ENCODE data around the gene SIGLEC9.

The SIGLEC9 gene

GRCh38 chr19:51129716-51130115 is 5.0 kb downstream of the SIGLEC9 start:
- peaks cover 81% of the 10 kb centered on the region for H3K4me1 ChIP-seq
- no peak for TF ChIP-seq Cebpa-rat (IDR thresholded peaks at IDR 0.05)
- H3K27me3 ChIP-seq, result no peaks in the 10 kb centered on the region
- H3K4me3 ChIP-seq, result no peak overlapping the region
- peak overlapping the region; percentile 70; the same call in 1 of the 2 replicates for H3K9ac ChIP-seq
- peaks cover 9% of the 10 kb centered on the region for H3K9me3 ChIP-seq
- H3K27ac ChIP-seq, result peak overlapping the region; percentile 85
- no peaks in the 10 kb centered on the region; the same call in 1 of the 2 replicates for H3K36me3 ChIP-seq
- no peaks in the 10 kb centered on the region for H4K20me1 ChIP-seq
- H3K4me2 ChIP-seq, result peak overlapping the region; percentile 96

GRCh38 chr19:51131780-51132680 is 7.3 kb downstream of the SIGLEC9 start:
- Histone ChIP-seq H3K27ac (peak overlapping the region; percentile 47), H3K9me3 (peaks cover 25% of the 10 kb centered on the region), H3K9ac (no peak overlapping the region), H3K4me1 (peaks cover 69% of the 10 kb centered on the region), H3K4me3 (no peak overlapping the region), H4K20me1 (no peaks in the 10 kb centered on the region), H3K4me2 (peak overlapping the region; percentile 58), H3K27me3 (no peaks in the 10 kb centered on the region), H3K36me3 (no peaks in the 10 kb centered on the region; the same call in 1 of the 2 replicates)
- TF ChIP-seq Cebpa-rat (IDR thresholded peaks at IDR 0.05), result no peak

GRCh38 chr19:51135004-51135403 is 10.3 kb downstream of the SIGLEC9 start:
- no peak overlapping the region for H3K4me2 ChIP-seq
- peaks cover 69% of the 10 kb centered on the region for H3K4me1 ChIP-seq
- TF ChIP-seq Cebpa-rat (IDR thresholded peaks at IDR 0.05), result no peak
- no peak overlapping the region for H3K9ac ChIP-seq
- H3K4me3 ChIP-seq, result no peak overlapping the region
- peaks cover 25% of the 10 kb centered on the region for H3K9me3 ChIP-seq
- H3K27me3 ChIP-seq, result no peaks in the 10 kb centered on the region
- no peaks in the 10 kb centered on the region for H4K20me1 ChIP-seq
- no peaks in the 10 kb centered on the region; the same call in 1 of the 2 replicates for H3K36me3 ChIP-seq
- no peak overlapping the region for H3K27ac ChIP-seq

GRCh38 chr19:51135986-51136762 is 11.5 kb downstream of the SIGLEC9 start:
- H3K27me3 ChIP-seq, result no peaks in the 10 kb centered on the region
- peaks cover 69% of the 10 kb centered on the region for H3K4me1 ChIP-seq
- H3K36me3 ChIP-seq, result no peaks in the 10 kb centered on the region
- no peak overlapping the region for H3K4me3 ChIP-seq
- H4K20me1 ChIP-seq, result no peaks in the 10 kb centered on the region
- peak overlapping the region; percentile 68; the same call in 1 of the 2 replicates for H3K4me2 ChIP-seq
- no peak for TF ChIP-seq Cebpa-rat (IDR thresholded peaks at IDR 0.05)
- peaks cover 25% of the 10 kb centered on the region for H3K9me3 ChIP-seq
- H3K27ac ChIP-seq, result no peak overlapping the region
- no peak overlapping the region for H3K9ac ChIP-seq

- Histone ChIP-seq H3K4me1 (peaks cover 69% of the 10 kb centered on the region), H3K9me3 (peaks cover 25% of the 10 kb centered on the region), H3K9ac (no peak overlapping the region), H3K4me3 (no peak overlapping the region), H3K27ac (peak overlapping the region; percentile 65), H4K20me1 (no peaks in the 10 kb centered on the region), H3K27me3 (no peaks in the 10 kb centered on the region), H3K36me3 (no peaks in the 10 kb centered on the region), H3K4me2 (peak overlapping the region; percentile 68)
- TF ChIP-seq Cebpa-rat (IDR thresholded peaks at IDR 0.05), result no peak
Measured at GRCh38 chr19:51136851-51137551, 12.3 kb downstream of the SIGLEC9 start.

GRCh38 chr19:51137792-51138425 is 13.2 kb downstream of the SIGLEC9 start:
- Histone ChIP-seq H3K36me3 (no peaks in the 10 kb centered on the region), H3K4me3 (no peak overlapping the region), H3K9me3 (peaks cover 25% of the 10 kb centered on the region), H3K4me2 (peak overlapping the region; percentile 68), H3K27ac (peak overlapping the region; percentile 65), H3K9ac (no peak overlapping the region), H3K4me1 (peaks cover 68% of the 10 kb centered on the region), H3K27me3 (no peaks in the 10 kb centered on the region), H4K20me1 (no peaks in the 10 kb centered on the region)
- no peak for TF ChIP-seq Cebpa-rat (IDR thresholded peaks at IDR 0.05)

GRCh38 chr19:51138549-51138979 is 13.9 kb downstream of the SIGLEC9 start:
- Histone ChIP-seq H3K9me3 (peaks cover 25% of the 10 kb centered on the region), H3K9ac (no peak overlapping the region), H3K27me3 (no peaks in the 10 kb centered on the region), H3K4me2 (peak overlapping the region; percentile 68), H3K4me1 (peaks cover 72% of the 10 kb centered on the region), H3K36me3 (no peaks in the 10 kb centered on the region), H4K20me1 (no peaks in the 10 kb centered on the region), H3K4me3 (no peak overlapping the region), H3K27ac (peak overlapping the region; percentile 29)
- no peak for TF ChIP-seq Cebpa-rat (IDR thresholded peaks at IDR 0.05)

- no peak for TF ChIP-seq Cebpa-rat (IDR thresholded peaks at IDR 0.05)
- H3K9me3 ChIP-seq, result peaks cover 19% of the 10 kb centered on the region
Measured at GRCh38 chr19:51139299-51140014, 14.8 kb downstream of the SIGLEC9 start.

More at GRCh38 chr19:51139299-51140014, 14.8 kb downstream of the SIGLEC9 start:
- H3K4me1 ChIP-seq, result peaks cover 75% of the 10 kb centered on the region
- peak overlapping the region; percentile 68 for H3K4me2 ChIP-seq
- H3K27me3 ChIP-seq, result no peaks in the 10 kb centered on the region
- no peaks in the 10 kb centered on the region for H4K20me1 ChIP-seq
- H3K9ac ChIP-seq, result no peak overlapping the region
- H3K27ac ChIP-seq, result 0 out of 2 replicates have a peak overlapping the region, but pooled peaks have one; percentile 1
- no peaks in the 10 kb centered on the region for H3K36me3 ChIP-seq
- no peak overlapping the region for H3K4me3 ChIP-seq
